Measurements from ENCODE around the gene POLRMT.

DNA sequence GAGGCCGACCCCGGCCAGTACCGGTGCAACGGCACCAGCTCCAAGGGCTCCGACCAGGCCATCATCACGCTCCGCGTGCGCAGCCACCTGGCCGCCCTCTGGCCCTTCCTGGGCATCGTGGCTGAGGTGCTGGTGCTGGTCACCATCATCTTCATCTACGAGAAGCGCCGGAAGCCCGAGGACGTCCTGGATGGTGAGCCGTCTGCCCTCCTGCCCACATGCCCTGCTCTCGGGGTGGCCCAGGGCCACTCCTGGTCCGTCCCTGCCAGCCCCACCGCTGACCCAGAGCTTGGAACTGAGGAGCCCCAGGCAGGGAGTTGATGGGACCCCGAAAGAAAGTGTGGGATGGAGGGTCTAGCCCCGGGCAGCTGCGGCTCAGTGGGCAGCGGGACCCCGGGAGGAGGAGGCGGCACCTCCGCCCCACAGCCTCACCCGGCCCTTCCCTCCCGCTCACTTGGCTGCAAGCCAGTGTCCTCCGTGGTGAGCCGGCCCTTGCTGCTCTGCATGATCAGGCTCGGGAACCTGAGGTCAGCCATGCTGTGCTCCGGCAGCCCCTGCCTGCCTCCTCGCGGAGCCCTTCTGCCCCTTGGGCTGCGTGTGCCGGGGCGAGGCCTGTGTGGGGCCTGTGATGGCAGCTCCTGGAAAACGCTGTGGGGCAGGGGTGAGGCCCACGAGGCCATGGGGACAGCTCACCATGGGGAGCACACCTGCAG is 51.8 kb downstream of the POLRMT start:
- no peak for TF ChIP-seq POLR2A (IDR thresholded peaks at IDR 0.05)
- TF ChIP-seq, protein P1, sequence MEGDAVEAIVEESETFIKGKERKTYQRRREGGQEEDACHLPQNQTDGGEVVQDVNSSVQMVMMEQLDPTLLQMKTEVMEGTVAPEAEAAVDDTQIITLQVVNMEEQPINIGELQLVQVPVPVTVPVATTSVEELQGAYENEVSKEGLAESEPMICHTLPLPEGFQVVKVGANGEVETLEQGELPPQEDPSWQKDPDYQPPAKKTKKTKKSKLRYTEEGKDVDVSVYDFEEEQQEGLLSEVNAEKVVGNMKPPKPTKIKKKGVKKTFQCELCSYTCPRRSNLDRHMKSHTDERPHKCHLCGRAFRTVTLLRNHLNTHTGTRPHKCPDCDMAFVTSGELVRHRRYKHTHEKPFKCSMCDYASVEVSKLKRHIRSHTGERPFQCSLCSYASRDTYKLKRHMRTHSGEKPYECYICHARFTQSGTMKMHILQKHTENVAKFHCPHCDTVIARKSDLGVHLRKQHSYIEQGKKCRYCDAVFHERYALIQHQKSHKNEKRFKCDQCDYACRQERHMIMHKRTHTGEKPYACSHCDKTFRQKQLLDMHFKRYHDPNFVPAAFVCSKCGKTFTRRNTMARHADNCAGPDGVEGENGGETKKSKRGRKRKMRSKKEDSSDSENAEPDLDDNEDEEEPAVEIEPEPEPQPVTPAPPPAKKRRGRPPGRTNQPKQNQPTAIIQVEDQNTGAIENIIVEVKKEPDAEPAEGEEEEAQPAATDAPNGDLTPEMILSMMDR (IDR thresholded peaks at IDR 0.05) = no peak

Data from heart left ventricle (tissue), 13 donors.